ENCODE data around the gene NR3C2.

NR3C2 gene

DNA sequence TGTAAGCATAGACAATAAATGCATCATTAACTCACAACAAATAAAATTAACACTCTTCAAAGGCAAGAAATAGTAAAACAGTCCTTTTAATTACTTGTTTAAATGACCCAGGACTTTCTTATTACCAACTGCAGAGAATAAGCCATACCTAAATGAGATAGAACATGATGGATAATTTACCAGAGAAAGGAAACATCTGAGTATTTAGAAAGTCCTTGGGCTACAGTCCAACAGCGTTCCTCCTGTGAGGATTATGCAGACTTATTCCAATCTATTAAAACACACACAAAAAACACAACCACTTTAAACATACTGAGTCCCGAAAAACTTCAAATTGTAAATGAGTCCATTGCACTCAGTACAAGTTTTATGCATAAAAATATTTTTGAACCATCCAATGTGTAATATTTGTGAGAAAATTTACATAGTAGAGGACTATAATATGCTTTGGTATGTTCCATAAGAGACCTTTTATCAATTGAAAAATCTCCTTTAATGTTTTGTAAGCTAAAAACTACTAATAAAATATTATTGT, 129.2 kb downstream of the NR3C2 start:
- no peak for DNase-seq (ENCODE audit: low read depth in 4 of 4, low spot score in 1 of 4)

- DNase-seq (ENCODE audit: low read depth in 4 of 4, low spot score in 1 of 4), result no peak
Observed at GRCh38 chr4:148311526-148311925, 130.7 kb downstream of the NR3C2 start.

GRCh38 chr4:148310756-148311155, 131.5 kb downstream of the NR3C2 start:
- DNase-seq (ENCODE audit: low read depth in 4 of 4, low spot score in 1 of 4), result no peak

GRCh38 chr4:148305751-148306150, 136.5 kb downstream of the NR3C2 start:
- DNase-seq (ENCODE audit: low read depth in 4 of 4, low spot score in 1 of 4), result no peak

GRCh38 chr4:148302416-148302815, 139.8 kb downstream of the NR3C2 start:
- no peak for DNase-seq (ENCODE audit: low read depth in 4 of 4, low spot score in 1 of 4)

GRCh38 chr4:148300877-148301276, 141.3 kb downstream of the NR3C2 start:
- no peak for DNase-seq (ENCODE audit: low read depth in 4 of 4, low spot score in 1 of 4)

- DNase-seq (ENCODE audit: low read depth in 4 of 4, low spot score in 1 of 4), result no peak
Observed at GRCh38 chr4:148299337-148299736, 142.9 kb downstream of the NR3C2 start.

DNA sequence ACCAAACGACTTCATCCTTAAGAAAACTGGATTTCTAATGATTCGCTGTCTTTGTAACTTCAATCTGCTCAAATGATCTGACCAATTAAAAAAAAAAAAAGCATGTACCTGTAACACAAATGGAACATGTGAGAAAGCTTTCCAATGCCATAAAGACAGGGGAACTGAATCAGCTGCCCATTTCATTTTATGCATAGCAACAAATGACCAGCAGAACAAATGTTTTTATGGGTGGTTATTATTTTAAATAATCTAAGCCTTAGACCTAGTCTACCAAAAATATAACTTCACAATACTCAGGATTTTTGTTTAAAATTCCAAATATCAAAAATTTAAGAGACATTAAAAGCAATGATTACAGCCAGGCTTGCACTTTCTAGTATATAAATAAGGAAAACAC, 145.7 kb downstream of the NR3C2 start:
- no peak for DNase-seq (ENCODE audit: low read depth in 4 of 4, low spot score in 1 of 4)

DNA sequence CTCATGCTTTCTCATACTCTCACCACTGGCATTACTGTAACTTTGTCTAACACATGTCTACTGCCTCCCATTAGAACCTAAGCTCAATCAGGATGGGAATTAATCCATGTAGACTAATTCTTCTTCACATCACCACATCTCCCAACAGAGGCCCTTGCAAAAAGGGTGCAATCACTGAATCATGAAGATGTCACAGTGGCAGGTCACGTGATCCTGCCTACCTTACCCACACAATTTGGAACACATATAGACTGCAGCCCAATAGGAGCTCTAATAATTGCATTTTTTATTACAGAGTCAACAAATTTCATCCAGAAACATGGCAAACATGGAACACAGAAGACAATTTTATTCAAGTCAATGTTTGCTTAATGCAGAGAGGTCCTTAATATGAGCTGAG, 146.6 kb downstream of the NR3C2 start:
- no peak for DNase-seq (ENCODE audit: low read depth in 4 of 4, low spot score in 1 of 4)

GRCh38 chr4:148293571-148293970, 148.6 kb downstream of the NR3C2 start:
- no peak for DNase-seq (ENCODE audit: low read depth in 4 of 4, low spot score in 1 of 4)

DNA sequence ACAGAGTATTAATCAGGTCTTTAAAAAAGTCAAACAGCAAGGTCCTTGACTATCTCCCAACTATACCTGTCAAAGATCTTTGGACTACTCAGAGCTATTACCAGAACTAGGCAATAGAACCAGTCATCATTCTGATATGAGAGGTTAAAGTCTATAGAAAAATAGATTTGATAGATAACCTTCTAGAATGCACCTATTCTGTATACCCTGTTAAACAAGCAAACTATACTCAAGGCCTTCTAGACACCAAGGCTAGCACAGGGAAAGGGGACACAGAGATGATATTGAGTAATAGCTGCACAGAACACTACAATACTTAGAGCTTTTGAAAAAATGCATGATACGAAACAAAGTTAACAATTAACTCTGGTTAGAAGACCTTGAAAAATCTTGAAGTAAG, 149.5 kb downstream of the NR3C2 start:
- DNase-seq (ENCODE audit: low read depth in 4 of 4, low spot score in 1 of 4), result no peak

DNA sequence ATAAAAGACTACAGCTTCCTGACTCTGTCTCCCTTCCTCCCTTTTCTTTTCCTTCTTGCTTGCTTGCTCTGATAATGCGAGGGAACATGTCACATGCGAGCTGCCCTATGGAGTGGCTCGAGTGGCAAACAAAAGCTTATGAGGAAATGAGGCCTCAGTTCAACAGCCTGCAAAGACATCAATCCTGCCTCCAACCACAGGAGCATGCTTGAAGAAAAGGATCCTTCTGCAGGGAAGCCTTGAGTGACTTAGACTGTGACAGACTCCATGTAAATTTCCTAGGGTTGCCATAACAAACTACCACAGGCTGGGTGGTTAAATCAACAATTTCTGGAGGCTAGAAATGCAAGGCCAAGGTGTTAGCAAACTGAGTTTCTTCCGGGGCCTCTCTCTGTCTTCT, 152.5 kb downstream of the NR3C2 start:
- no peak for DNase-seq (ENCODE audit: low read depth in 4 of 4, low spot score in 1 of 4)

GRCh38 chr4:148288448-148288847, 153.8 kb downstream of the NR3C2 start:
- DNase-seq (ENCODE audit: low read depth in 4 of 4, low spot score in 1 of 4), result no peak

DNA sequence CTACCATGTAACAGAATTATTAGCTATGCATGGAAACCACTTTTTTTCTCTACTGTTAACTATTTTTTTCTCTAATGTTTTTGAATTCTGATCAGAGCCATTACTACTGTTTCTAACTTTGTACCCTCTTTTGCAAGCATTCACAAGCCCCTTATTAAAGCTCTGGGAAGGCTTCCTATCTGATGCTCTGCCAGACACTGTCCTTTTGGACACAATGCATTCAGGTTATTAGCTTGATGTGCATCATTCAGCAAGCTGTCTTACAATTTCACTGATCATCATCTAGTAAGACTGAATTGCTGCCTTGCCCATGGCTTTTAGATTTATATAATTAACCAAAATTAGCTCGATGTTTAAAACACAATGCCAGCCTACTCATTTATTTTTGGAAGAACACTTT, 155.1 kb downstream of the NR3C2 start:
- no peak for DNase-seq (ENCODE audit: low read depth in 4 of 4, low spot score in 1 of 4)

DNA sequence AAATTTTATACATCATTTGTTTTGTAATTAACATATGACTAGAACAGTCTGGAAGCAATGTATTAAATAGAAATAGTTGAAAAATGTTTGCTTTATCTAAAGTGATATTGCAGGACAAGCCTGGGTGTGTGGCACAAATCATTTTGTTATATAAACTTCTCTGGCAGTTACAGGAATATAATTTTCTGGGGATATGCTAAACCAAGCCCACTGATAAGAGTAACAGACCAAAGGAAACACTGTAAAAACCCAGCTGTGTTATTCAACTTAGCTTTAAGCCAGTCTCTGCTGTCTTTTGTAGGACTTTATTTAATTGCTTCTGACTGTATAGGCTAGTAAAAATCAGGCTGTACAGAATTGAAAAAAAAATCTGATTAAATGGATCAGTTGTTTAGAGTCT, 156.2 kb downstream of the NR3C2 start:
- no peak for DNase-seq (ENCODE audit: low read depth in 4 of 4, low spot score in 1 of 4)

GRCh38 chr4:148283665-148284064, 158.5 kb downstream of the NR3C2 start:
- DNase-seq (ENCODE audit: low read depth in 4 of 4, low spot score in 1 of 4), result no peak

- no peak for DNase-seq (ENCODE audit: low read depth in 4 of 4, low spot score in 1 of 4)
Observed at GRCh38 chr4:148278310-148278709, 163.9 kb downstream of the NR3C2 start.

DNA sequence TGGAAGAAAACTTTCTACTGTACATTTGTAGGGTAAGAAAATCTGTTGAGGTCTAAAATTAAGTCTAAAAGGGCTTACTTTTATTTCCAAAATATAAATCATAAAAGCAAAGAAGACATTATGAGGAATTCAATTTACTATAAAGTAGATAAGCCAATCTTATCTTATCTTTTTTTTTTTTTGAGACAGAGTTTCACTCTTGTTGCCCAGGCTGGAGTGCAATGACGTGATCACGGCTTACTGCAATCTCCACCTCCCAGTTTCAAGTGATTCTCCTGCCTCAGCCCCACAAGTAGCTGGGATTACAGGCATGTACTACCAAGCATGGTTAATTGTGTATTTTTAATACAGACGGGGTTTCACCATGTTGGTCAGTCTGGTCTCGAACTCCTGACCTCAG, 166.9 kb downstream of the NR3C2 start:
- no peak for DNase-seq (ENCODE audit: low read depth in 4 of 4, low spot score in 1 of 4)

GRCh38 chr4:148273501-148273986, 168.7 kb downstream of the NR3C2 start:
- DNase-seq (ENCODE audit: low read depth in 4 of 4, low spot score in 1 of 4), result no peak

DNA sequence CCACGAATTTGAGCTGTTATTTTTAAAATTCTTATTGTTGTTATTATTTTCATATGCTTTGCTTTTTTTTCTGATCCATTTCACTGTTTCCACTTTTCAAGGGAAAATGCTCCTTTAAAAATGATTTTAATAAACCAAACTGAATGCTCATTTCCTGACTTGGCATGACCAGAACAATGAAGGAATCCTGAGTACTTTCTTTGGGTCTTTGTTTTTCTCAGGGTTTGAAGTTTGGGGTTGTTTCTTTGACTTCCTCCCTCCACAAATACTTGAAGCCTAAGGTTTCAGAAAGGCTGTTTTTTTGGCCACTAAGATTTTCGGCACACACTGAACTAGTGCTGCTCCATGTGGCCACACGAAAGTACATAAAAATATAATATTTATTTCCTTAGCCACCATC, 171.0 kb downstream of the NR3C2 start:
- no peak for DNase-seq (ENCODE audit: low read depth in 4 of 4, low spot score in 1 of 4)

- no peak for DNase-seq (ENCODE audit: low read depth in 4 of 4, low spot score in 1 of 4)
Observed at GRCh38 chr4:148270630-148271029, 171.6 kb downstream of the NR3C2 start.

DNA sequence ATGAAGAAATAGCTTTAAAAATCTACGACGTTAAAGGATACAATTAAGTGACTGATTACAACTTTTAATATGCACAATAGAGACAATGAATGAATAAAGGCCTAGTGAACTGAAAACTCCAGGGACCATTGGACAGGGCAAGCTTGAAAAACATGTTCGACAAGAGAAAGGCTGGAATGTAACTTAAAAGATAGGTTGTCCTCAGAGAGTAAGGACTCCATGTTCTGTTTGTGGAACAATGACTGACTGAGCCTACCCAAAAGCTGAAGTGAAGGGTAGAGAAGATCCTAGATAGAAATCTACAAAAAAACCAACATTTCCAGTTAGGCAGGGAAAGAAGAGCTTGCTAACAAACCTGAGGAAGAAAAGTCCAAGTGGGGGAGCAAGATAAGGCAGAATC, 173.4 kb downstream of the NR3C2 start:
- DNase-seq (ENCODE audit: low read depth in 4 of 4, low spot score in 1 of 4), result no peak

DNA sequence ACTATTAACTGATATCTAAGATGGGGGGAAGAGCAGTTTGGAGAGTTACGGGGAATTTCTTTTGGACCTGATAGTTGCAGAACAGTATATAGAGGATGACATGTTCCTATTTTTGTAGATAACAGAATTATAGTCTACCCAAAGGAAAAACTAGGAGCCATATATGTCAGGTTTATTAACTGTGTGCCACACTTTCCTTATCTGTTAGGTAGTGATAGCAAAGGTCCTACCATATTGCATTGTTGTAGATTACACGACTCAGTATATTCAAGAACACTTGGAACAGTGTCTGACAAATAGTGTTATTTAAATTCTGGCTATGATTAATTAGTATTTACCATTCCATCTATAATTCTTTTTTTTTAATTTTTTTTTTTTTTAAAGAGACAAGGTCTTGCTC, 175.3 kb downstream of the NR3C2 start:
- DNase-seq (ENCODE audit: low read depth in 4 of 4, low spot score in 1 of 4), result no peak

- no peak for DNase-seq (ENCODE audit: low read depth in 4 of 4, low spot score in 1 of 4)
Observed at GRCh38 chr4:148266240-148266639, 176.0 kb downstream of the NR3C2 start.

Measured in stimulated activated CD4-positive, alpha-beta T cell treated with anti-CD3 and anti-CD28 coated beads, Interleukin-1b, Interleukin-23, amount 100 ng/mL, for 24 hours (primary cell).